NCI-H2081 (cell line): Measurements from ENCODE around the gene GID8.
A peak's percentile ranks its signal among the peaks of the same experiment; 100 is the strongest.

Source experiments
- DNase-seq, 2 experiments: peaks; one replicate each; lab custom pipeline; 2025; lab: John Stamatoyannopoulos, UW

Gene GID8

DNA sequence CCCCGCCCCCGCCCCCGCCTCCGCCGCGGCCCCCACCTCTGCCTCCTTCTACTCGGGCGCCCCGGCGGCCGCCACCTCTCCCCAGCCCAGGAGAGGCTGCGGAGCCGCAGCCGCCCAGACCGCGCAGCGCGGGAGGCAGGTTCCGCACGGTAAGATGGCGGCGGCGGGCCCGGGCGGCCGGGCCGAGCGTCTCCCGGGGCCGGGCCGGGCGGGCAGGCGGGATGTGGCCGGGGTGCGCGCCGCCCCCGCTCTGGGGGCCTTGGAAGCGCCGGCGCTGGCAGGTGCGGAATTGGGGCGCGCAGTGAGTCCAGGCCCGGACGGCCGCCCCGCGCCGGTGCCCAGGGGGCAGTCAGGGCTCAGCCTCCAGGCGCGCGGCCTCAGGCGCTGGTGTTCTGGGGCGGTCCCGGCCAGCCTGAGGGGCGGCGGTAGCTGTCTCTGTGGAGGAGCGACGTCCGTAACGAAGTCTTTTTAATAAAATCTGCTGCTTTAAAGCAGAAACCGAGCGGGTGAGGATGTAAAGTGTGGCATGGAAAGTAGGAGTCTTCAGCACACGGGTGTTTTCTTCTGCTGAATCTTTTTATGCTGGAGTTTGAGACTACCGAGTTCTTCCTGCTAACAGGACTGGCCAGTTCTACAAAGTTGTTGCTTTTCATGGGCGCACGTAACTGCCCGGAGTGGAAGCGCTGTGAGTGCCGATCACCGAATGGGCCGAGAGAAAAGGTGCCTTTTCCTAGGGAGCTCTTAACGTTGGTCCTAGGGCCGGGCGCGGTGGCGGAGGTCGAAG, at the start of gene GID8:
GID8 (plus strand) TSS at position 43 of the 784 bp plus-strand sequence. CDS start 3,356 bp downstream, outside the sequence.
- DNase-seq: no peak

GRCh38 chr20:62888406-62888805, 49.5 kb upstream of the GID8 start:
- DNase-seq: no peak

- DNase-seq: no peak
Measured at GRCh38 chr20:62888910-62889309, 49.0 kb upstream of the GID8 start.

GRCh38 chr20:62889411-62889810, 48.5 kb upstream of the GID8 start:
- DNase-seq: no peak

- no peak for DNase-seq
Measured at GRCh38 chr20:62889871-62890270, 48.1 kb upstream of the GID8 start.

DNA sequence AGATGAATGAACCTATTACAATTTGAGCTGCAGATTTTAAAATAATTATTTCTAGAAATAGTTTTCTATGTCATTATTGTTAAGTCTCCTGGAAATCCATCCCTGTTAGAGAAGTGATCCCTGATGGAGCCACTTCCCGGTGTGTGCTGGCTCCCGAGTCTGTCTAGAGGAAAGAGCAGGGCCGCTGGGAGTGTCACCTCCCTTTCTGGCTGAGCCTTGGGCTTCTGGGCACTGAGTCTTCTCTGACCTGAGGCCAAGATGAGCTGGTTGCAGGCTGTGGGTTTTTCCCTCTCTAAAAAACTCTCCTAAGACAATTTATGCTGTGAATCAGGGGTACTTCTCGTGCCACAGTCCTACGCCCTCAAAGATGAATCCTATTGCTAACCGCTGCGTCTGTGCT, 47.5 kb upstream of the GID8 start:
- DNase-seq: no peak

DNA sequence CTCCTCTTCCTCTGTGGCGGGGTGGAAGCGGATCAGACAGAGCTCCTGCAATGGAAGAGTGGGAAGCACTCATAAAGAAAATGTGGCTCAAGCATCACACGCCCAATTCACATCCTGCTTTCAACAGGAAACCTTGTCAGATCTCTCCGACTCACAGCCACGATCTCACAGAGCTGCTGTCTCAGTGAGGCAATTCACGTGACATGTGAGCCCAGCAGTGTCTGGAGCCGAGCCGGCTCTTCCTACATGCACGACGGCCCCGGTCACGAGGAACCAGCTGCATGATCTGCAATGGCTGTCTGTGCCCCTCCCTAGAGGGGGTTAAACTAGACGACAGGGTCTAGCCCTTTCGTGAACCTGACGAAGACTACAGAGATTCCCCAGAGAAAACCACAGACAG, 46.8 kb upstream of the GID8 start:
- no peak for DNase-seq

GRCh38 chr20:62892348-62893304, 45.3 kb upstream of the GID8 start:
- DNase-seq: no peak

DNA sequence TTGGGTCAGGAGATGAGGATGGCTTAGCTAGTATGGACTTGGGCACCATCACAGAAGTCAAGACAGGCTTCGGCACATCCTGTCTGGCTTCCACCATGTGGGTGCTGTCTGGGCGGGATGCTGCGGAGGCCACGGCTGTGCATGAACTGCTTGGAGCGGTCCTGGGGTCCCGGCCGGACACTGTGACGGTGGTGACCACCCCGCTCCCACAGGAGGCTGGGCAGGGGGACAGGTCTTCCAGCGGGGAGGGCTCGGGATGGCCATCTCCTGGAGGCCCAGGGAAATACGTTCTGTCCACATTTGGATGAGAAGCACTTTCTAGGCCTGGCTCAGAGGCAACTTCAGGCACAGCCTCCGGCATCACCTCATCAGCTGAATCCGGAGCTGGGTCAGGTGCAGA, 44.2 kb upstream of the GID8 start:
- DNase-seq: no peak

DNA sequence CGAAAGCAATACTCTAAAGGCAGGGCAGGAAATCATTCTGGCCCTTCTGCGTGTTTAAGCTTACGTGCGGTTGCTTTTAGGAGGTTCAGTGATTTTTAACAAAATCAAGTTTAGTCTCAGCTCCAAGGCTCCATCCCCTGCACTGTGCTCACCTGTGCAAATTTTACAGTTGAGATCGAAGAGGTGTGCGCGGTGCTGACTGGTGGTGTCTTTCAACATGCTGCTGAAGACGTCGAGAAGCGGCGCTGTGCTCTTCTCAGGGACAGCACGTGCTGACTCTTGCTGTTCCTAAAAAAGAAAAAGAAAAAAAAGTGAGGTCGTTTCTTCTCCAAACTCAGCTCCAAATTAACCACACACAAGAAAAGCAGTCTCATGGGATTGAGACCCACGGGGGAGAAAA, 43.7 kb upstream of the GID8 start:
- no peak for DNase-seq

DNA sequence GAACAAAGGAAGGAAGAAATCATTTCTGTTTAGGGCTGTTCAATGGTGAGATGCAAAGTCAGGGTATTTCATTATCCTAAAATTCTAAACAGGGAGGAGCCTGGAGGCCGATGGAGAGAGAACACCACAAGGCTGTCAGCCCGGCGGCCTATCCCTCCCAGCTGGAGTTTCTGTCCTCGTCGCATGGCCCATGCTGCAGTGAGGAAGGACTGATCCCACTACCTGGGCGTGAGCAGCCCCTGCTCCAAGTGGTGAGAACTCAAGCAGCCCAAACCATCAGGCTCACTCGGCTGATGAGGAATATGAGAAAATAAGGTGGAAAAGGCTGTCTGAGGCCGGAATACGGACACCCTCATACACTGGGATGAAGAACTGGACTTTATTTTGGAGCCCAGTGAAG, 42.4 kb upstream of the GID8 start:
- no peak for DNase-seq

DNA sequence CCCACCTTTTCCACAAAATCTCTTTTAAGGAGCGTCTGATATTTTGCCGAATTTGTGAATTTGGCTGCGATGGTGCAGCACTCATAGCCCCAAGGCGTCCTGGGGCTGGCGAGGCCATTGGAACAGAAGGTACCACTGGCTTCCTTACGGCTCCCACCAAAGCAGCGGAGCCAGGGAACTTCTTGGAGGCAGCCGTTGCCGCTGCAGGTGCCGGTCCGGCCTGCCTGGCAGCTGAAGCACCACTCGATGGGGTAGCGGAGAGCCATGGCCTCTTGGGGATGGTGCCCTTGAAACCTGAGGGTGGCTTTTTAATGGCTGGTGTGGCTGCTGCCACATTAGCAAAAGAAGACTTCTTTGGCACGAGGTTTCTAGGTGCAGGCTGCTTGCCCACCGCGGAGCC, 41.4 kb upstream of the GID8 start:
- DNase-seq: no peak

DNA sequence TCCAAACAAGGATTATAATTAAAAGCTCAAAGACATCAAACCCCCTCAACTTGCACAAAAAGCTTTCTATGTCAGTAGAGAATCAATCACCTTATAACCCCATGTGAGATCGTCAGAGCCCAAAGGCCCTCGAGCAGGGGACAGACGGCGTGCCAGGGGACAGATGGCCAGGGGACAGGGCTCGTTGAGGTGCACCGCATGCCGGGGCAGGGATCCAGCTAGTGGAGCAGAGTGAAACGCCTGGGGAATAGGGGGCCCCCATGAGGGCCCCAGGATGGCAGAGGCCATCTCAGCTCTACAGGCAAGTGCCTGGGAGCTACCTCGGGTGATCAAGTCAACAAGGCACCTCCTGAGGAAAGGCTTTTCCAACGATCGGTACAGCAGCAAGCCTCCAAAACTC, 40.3 kb upstream of the GID8 start:
- no peak for DNase-seq

DNA sequence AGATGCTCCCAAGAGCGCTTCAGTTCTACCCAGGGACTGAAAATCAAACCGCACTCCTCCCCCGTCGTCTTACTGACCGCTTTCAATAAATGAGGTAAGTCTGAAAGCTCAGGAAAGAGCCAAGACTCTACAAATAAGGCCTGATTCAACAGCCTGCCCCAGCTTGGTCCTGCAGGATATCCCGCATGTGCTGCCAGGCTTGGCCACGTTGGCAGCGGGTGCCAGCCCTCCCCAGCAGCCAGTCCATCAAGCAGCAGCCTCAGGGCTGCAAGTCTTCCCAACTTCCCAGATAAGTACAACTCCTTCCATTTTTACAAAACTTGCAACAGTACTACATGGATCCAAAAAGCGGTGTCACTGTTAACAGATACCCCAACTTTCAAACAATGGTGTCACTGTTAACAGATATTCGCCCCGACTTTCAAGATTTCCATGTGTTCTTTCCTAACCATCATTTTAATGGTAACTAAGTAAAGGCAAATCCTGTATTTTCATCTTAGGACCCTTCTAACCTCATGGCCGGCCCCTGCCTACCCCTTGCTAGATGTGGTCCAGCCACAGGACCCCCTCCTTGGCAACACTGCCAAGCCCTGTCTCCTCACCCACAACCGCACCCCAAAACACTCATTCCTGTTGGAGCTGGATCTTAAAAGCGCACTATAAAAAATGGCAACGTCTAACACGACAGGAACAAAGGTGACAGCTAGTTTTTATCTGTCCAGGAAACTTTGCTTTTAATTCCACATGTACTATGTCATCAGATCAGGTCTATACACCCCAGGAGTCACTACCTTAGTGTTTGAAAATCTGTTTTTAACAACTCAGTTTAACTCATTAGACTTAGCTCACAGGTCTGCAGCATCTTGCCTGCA, 39.6 kb upstream of the GID8 start:
- DNase-seq: no peak

DNA sequence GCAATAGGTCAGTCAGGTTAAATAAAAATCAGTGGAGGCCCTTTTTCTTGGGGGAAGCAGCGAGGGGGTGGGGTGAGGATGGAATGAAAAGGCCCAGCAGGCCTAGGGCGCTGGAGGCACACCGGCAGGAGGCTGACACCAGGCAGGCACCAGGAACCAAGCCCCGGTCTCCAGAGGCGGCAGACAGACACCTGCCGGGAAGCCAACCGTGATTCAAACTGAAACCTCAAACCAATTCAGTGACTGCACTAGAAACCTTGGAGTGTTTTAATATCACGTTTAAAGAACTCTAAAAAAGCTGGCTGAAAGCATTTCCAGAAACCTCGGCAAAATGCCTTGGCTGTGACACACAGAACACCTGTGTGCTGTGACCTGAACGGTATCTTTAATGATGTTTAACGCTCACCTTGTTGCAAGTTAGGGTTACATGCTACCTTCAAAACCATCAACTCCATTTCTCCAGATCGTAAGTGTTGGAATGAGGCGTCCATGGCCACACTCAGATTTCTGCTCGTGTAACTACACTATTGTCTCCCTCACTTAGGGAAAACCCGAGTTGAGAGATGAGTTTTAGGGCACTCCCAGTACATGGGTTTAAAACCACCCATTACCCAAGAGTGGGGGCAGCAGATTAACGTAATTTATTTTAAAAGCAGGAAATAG, 38.8 kb upstream of the GID8 start:
- DNase-seq: no peak

- no peak for DNase-seq
Measured at GRCh38 chr20:62899633-62900051, 38.3 kb upstream of the GID8 start.

DNA sequence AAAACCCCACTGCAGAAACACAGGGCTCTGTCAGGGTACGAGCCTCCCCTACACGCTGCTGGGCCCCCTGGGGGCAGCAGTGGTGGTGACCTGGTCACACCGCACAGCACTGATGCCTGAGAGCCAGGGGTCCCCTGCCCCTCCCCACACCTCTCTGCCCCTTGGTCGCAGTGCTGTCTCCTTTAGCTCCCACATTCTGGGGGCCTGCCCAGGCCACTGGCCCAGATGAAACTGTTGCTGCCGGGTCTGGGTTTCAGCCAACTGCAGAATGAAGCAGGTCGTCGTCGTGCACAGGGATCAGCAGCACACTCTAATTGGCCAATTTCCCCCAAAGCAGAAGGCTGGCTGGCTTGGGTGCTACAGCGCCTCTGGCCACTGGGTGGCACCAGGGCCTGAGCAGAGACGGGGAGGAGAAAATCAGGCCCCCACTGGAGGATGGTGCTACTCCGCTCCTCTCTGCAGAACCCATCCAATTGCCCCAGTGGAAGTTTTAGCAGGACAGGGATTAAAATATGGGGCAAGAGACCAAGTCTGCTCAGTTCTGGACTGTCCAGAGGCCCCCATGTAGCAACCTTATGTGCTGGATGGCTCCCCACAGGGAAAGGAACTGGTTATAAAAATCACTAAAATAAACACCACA, 37.8 kb upstream of the GID8 start:
- DNase-seq: peak; percentile 61 to 63

GRCh38 chr20:62900692-62901584, 37.0 kb upstream of the GID8 start:
- peak in 1 of 2 experiments; percentile 22 for DNase-seq

DNA sequence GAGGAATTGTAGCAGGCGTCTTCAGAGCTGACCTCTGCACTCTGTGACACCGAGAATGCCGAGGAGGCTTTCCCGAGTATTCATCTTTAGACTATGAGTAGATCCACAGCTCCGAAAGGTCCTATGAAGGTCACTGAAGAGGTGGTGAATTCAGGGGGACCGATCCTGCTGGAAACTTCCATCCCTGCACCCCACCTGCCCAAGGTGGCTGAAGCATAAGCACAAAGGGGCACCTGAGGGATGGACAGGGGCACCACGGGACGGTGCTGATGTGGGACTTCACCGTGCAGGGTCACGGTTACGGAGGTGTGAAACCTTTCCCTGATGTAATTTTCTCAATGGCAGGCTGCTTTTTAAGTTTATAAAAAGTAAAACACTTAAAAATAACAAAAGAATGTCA, 36.1 kb upstream of the GID8 start:
- DNase-seq: no peak
